Left lung (tissue), 10 donors: ENCODE data around the gene AHSG. TPM values are rescaled to one million over a fixed set of nuclear protein-coding genes. Genes with fewer than 3 reads are reported as not detected.
"Not testable (repeated sequence)": the region's sequence is repeated elsewhere in the genome, so short reads cannot be mapped to it uniquely, and the experiment has no call there.

Source experiments
- ATAC-seq: fragments of 200-7000 bp; cut with Tn5 transposase; one replicate; pipeline ENCODE4 v1.9.1; 2020; ENCODE audit warnings: moderate library complexity
- DNase-seq, 4 donors: peaks; one replicate each; pipeline ENCODE4 v3.0.0-alpha.2; 2013 to 2020
- H3K27ac ChIP-seq, 2 donors: fragments of 200-600 bp; sonication (generic) in 1 of 2; one replicate each; pipeline versions ENCODE4 v1.5.0 to v1.8.0; 2020 to 2021
- H3K27me3 ChIP-seq, 2 donors: fragments of 200-600 bp; sonication (generic) in 1 of 2; one replicate each; pipeline versions ENCODE4 v1.5.0 to v1.8.0; 2020 to 2021
- H3K36me3 ChIP-seq, 2 donors: fragments of 200-600 bp; sonication (generic) in 1 of 2; one replicate each; pipeline versions ENCODE4 v1.5.0 to v1.8.0; 2020 to 2021
- H3K4me1 ChIP-seq, 2 donors: fragments of 200-600 bp; one replicate each; pipeline ENCODE4 v1.8.0; 2021
- H3K4me3 ChIP-seq, 2 donors: fragments of 200-600 bp; sonication (generic) in 1 of 2; one replicate each; pipeline versions ENCODE4 v1.5.0 to v1.8.0; 2020 to 2021; ENCODE audit warnings: mild to moderate bottlenecking in 1 of 2
- H3K9me3 ChIP-seq, 2 donors: fragments of 200-600 bp; sonication (generic) in 1 of 2; one replicate each; pipeline versions ENCODE4 v1.5.0 to v1.8.0; 2020 to 2021
- intact Hi-C, 2 donors: fragments of 100-400 bp; cut with DNase I; formaldehyde crosslinking; loops; one replicate each; pipeline versions ENCODE4 v1.11.2 to v1.14.2; 2022
- polyA plus RNA-seq, 6 donors: library from polyadenylated mRNA; unstranded; fragments of 120-200 nt; gene quantifications; one replicate each; pipeline ENCODE4 v1.2.1, GENCODE V29; 2013; ENCODE audit not compliant: insufficient read length in 6 of 6
- total RNA-seq, 2 donors: library from RNA; stranded (reverse); fragmentation: NEBNext Ultra II Directional; extraction: Animal tissue kit (Norgen Biotek cat#: 25700); gene quantifications; one replicate each; pipeline ENCODE4 v1.2.1, GENCODE V29; 2021
- TF ChIP-seq, protein P1 (sequence below), 2 donors: fragments of 200-600 bp; sonication (generic) in 1 of 2; IDR thresholded peaks; one replicate each; pipeline versions ENCODE4 v1.5.0 to v1.8.0; 2021; ENCODE audit warnings: antibody characterized with exemption in 2 of 2
- donor health status: DM: no; HTN: yes; CAD: no.
- donor health status: DM: no; HTN: no; CAD: no.

Gene AHSG
- total and polyA plus RNA-seq, 8 donors = 0.09 to 5.7 (median 3.2) TPM; not detected in 5

- TF ChIP-seq, protein P1, sequence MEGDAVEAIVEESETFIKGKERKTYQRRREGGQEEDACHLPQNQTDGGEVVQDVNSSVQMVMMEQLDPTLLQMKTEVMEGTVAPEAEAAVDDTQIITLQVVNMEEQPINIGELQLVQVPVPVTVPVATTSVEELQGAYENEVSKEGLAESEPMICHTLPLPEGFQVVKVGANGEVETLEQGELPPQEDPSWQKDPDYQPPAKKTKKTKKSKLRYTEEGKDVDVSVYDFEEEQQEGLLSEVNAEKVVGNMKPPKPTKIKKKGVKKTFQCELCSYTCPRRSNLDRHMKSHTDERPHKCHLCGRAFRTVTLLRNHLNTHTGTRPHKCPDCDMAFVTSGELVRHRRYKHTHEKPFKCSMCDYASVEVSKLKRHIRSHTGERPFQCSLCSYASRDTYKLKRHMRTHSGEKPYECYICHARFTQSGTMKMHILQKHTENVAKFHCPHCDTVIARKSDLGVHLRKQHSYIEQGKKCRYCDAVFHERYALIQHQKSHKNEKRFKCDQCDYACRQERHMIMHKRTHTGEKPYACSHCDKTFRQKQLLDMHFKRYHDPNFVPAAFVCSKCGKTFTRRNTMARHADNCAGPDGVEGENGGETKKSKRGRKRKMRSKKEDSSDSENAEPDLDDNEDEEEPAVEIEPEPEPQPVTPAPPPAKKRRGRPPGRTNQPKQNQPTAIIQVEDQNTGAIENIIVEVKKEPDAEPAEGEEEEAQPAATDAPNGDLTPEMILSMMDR (IDR thresholded peaks at IDR 0.05) = no peak
- Histone ChIP-seq H3K36me3 (no peaks in the 10 kb centered on the region), H3K4me1 (no peaks in the 10 kb centered on the region), H3K27ac (no peak overlapping the region), H3K27me3 (peaks cover 0 to 6% of the 10 kb centered on the region in 2 donors), H3K9me3 (no peaks in the 10 kb centered on the region), H3K4me3 (no peak overlapping the region)
- intact Hi-C loops = no loop called here
- ATAC-seq (no peak), DNase-seq (no peak)
Measured at GRCh38 chr3:186630950-186631641, 18.2 kb downstream of the AHSG start.

DNA sequence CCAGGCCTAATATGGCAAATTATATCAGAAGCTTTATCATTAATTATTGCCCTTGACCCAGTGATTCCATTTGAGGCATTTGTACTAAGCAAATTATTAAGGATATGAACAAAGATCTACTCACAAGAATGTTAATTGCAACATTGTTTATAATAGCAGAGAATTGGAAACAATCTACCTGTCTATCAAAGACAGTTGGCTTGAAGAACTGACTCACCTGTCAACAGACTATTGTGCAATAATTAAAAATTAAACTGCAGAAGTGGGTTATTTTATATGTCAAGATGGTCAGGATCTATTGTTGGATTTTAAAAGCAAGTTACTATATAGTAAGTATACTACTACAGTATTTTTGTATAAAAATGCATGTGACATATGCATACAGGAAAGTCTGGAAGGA is 20.6 kb downstream of the AHSG start:
- Histone ChIP-seq H3K27me3 (peaks cover 0 to 14% of the 10 kb centered on the region in 2 donors), H3K4me3 (no peak overlapping the region), H3K36me3 (no peaks in the 10 kb centered on the region), H3K4me1 (no peaks in the 10 kb centered on the region), H3K27ac (no peak overlapping the region), H3K9me3 (no peaks in the 10 kb centered on the region)
- intact Hi-C loops = no loop called here
- DNase-seq = no peak
- ATAC-seq = no peak
- TF ChIP-seq, protein P1 (IDR thresholded peaks at IDR 0.05) = no peak

DNA sequence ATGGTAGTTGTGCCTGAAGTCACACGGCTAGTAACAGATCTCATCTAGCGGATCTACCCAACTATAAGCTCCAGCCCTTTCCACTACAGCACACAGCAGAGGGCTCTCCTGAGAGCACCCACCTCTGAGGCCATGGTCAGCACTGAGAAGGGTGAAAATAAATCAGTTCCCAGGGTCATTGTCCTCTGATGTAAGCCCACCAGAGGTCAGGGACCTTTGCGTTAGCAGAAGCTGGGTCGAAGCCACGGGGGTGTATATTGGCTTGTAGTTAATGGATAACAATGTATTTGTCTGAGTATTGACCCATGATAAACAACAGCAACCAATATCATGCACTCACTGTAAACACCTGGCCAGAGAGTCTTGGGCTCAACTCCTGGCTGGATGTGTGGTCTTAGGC is 21.3 kb downstream of the AHSG start:
- H3K27me3 ChIP-seq = peaks cover 0 to 14% of the 10 kb centered on the region in 2 donors
- H3K9me3 ChIP-seq, intact Hi-C loops, ATAC-seq, H3K36me3 ChIP-seq, H3K4me1 ChIP-seq, H3K27ac ChIP-seq, H3K4me3 ChIP-seq, DNase-seq: not testable (repeated sequence)

DNA sequence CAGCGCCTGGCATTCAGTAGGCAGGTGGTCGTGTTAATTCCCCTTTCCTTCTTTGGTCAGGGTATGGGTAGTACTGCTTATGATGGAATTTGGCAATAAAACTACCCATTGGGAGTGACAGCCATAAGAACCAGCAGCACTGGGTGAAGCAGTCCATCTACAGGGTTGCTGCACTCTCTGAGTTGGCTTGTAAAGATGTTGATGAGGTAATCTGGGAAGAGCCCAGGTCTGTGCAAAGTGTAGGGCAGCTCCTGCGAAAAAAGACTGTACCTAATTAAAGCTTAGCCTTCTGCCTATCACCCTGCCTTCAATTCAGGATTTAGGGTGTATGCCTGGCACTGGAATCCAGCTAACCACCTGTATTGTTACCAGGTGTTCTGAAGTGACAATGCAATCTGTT is 22.7 kb downstream of the AHSG start:
- no peak for ATAC-seq
- H3K27ac ChIP-seq = no peak overlapping the region
- intact Hi-C loops = no loop called here
- H3K4me3 ChIP-seq = no peak overlapping the region
- TF ChIP-seq, protein P1 (IDR thresholded peaks at IDR 0.05) = no peak
- H3K27me3 ChIP-seq = peaks cover 0 to 18% of the 10 kb centered on the region in 2 donors
- no peaks in the 10 kb centered on the region for H3K36me3 ChIP-seq
- DNase-seq = no peak
- H3K4me1 ChIP-seq = no peaks in the 10 kb centered on the region
- no peaks in the 10 kb centered on the region for H3K9me3 ChIP-seq

DNA sequence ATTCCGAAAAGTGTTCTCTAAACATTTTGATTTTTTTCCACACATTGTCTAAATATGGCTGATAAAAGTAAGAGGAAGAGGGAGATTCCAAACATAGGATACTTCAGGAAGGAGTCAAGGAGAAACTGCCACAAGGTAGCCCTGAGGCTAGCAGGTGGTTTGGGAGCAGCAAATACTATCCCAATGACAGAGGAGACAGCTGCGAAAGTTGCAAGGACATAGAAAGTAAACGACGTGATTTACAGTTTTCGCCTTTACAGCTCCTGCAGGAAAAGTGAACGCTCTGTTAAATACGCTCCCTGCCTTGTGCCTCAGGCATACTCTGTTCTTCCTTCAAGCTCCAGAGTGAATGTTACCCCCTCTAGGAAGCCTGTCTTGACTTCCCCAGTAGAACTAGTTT is 23.7 kb downstream of the AHSG start:
- no peak overlapping the region for H3K27ac ChIP-seq
- no peak overlapping the region for H3K4me3 ChIP-seq
- DNase-seq (no peak), ATAC-seq (no peak)
- peaks cover 0 to 19% of the 10 kb centered on the region in 2 donors for H3K27me3 ChIP-seq
- intact Hi-C loops = no loop called here
- TF ChIP-seq, protein P1 (IDR thresholded peaks at IDR 0.05) = no peak
- no peaks in the 10 kb centered on the region for H3K9me3 ChIP-seq
- H3K4me1 ChIP-seq = no peaks in the 10 kb centered on the region
- no peaks in the 10 kb centered on the region for H3K36me3 ChIP-seq

DNA sequence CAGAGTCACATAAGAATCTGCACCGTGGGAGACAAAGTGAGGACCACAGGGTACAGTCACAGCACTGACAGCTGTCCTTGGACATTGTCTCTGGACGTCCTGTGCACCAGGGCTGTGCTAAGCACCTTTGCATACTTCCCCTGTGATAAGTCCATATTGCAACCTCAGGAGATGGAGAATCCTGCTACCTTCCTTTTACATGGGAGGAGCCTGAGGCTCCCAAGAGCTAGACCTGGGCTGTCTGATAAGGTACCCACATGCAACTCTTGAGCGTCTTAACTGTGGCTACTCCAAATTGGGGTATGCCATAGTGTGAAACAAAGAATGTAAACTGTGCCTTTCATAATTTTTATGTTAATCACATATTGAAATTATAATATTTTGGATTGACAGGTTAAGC is 24.8 kb downstream of the AHSG start:
- ATAC-seq = no peak
- TF ChIP-seq, protein P1 (IDR thresholded peaks at IDR 0.05) = no peak
- H3K9me3 ChIP-seq = no peaks in the 10 kb centered on the region

More for the DNA sequence above, 24.8 kb downstream of the AHSG start:
- intact Hi-C loops = no loop called here
- no peak for DNase-seq
- Histone ChIP-seq H3K27me3 (peaks cover 0 to 25% of the 10 kb centered on the region in 2 donors), H3K4me3 (no peak overlapping the region), H3K27ac (no peak overlapping the region), H3K36me3 (no peaks in the 10 kb centered on the region), H3K4me1 (no peaks in the 10 kb centered on the region)
